ENCODE results near the gene IL27RA. TPM values are rescaled to one million over a fixed set of nuclear protein-coding genes. Genes with fewer than 3 reads are reported as not detected.

The IL27RA gene
- total RNA-seq, 1 donor from 2014 or later, result 34.6 TPM

DNA sequence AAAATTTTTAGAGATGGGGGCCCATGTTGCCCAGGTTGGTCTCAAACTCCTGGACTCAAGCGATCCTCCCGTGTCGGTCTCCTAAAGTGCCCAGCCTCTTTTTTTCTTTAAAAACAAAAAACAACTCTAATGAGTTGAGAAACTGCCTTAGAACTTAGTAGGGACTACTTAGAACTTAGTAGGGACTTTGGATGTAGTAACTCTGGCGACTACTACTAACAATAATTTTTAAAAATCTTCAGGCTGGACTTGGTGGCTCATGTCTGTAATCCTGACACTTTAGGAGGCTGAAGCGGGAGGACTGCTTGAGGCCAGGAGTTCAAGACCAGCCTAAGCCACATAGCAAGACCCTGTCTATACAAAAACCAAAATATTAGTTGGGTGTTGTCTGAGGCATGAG, 54.5 kb downstream of the IL27RA start:
- ChIA-PET POLR2A (no interaction called here), CTCF (no interaction called here)
- Mint-ChIP-seq H3K27me3 (no peaks in the 10 kb centered on the region), H3K4me1 (peaks cover 15% of the 10 kb centered on the region), H3K36me3 (ENCODE audit: low read depth) (peaks cover 15% of the 10 kb centered on the region), H3K27ac (no peak overlapping the region), H3K4me3 (no peak overlapping the region), H3K9me3 (no peaks in the 10 kb centered on the region)
- TF ChIP-seq, protein P1, sequence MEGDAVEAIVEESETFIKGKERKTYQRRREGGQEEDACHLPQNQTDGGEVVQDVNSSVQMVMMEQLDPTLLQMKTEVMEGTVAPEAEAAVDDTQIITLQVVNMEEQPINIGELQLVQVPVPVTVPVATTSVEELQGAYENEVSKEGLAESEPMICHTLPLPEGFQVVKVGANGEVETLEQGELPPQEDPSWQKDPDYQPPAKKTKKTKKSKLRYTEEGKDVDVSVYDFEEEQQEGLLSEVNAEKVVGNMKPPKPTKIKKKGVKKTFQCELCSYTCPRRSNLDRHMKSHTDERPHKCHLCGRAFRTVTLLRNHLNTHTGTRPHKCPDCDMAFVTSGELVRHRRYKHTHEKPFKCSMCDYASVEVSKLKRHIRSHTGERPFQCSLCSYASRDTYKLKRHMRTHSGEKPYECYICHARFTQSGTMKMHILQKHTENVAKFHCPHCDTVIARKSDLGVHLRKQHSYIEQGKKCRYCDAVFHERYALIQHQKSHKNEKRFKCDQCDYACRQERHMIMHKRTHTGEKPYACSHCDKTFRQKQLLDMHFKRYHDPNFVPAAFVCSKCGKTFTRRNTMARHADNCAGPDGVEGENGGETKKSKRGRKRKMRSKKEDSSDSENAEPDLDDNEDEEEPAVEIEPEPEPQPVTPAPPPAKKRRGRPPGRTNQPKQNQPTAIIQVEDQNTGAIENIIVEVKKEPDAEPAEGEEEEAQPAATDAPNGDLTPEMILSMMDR (IDR thresholded peaks at IDR 0.05), result no peak
- DNase-seq (no peak), ATAC-seq (ENCODE audit: low read depth) (no peak)
- intact Hi-C loops (cut with micrococcal nuclease), result no loop called here

DNA sequence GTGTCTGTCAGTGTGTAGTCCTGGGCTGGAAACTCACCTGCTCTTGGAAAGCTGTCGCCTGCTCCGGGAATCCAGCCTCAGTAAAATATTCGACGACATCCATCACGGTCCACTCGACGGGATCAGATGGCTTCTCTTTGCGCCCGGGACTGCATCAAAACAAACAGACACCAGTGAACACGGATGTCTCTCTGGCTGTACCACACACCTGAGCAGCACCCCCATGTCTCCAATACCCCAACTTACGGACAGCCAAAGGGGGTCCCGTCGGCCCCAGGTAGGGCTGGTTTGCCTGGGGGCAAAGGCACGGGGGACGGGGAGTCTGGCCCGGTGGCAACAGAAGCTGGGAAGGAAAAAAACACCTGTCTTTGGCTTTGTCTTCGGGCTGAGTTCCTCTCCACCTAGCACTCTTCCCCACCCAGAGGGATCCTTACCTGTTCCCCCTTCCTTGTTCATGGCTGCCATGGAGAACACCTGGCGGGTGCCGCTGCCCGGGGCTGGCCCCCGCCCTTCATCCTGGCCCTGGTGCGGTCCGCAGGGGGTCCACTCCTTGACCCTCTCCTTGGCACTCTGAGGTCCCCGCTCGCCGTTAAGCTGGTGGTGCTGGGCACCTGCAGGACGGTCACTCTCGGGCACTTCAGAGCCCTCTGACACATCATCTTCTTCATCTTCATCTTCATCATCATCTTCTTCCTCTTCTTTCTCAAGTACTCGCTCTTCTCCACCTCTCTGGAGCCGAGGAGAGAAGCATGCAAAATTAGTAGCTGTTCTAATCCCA, 57.3 kb downstream of the IL27RA start:
- POLR2A ChIA-PET, result no interaction called here
- peaks cover 17% of the 10 kb centered on the region for H3K36me3 Mint-ChIP-seq (ENCODE audit: low read depth)
- H3K4me3 Mint-ChIP-seq, result peak overlapping the region; percentile 83
- H3K27me3 Mint-ChIP-seq, result no peaks in the 10 kb centered on the region
- ATAC-seq (ENCODE audit: low read depth), result no peak
- peaks cover 18% of the 10 kb centered on the region for H3K4me1 Mint-ChIP-seq
- DNase-seq, result no peak
- CTCF ChIA-PET, result interaction anchor here (1.5 kb wide), 1 partner anchor 26 kb away, joined by 6 read pairs; no protein-coding TSS in a partner anchor
- intact Hi-C loops (cut with micrococcal nuclease), result no loop called here
- TF ChIP-seq, protein P1 (IDR thresholded peaks at IDR 0.05), result no peak
- peak overlapping the region; percentile 77 for H3K27ac Mint-ChIP-seq
- peaks cover 3% of the 10 kb centered on the region for H3K9me3 Mint-ChIP-seq

- POLR2A ChIA-PET, result no interaction called here
- TF ChIP-seq, protein P1 (IDR thresholded peaks at IDR 0.05), result no peak
- ATAC-seq (ENCODE audit: low read depth) (no peak), DNase-seq (no peak)
- intact Hi-C loops (cut with micrococcal nuclease), result no loop called here
- no peaks in the 10 kb centered on the region for H3K27me3 Mint-ChIP-seq
- H3K27ac Mint-ChIP-seq, result peak overlapping the region; percentile 77
- CTCF ChIA-PET, result interaction anchor here (1.5 kb wide), 1 partner anchor 25 kb away, joined by 6 read pairs; no protein-coding TSS in a partner anchor
- H3K36me3 Mint-ChIP-seq (ENCODE audit: low read depth), result peaks cover 17% of the 10 kb centered on the region
- H3K4me3 Mint-ChIP-seq, result peak overlapping the region; percentile 83
- peaks cover 3% of the 10 kb centered on the region for H3K9me3 Mint-ChIP-seq
- peaks cover 18% of the 10 kb centered on the region for H3K4me1 Mint-ChIP-seq
Measured at GRCh38 chr19:14089412-14089661, 57.8 kb downstream of the IL27RA start.

- TF ChIP-seq, protein P1 (IDR thresholded peaks at IDR 0.05), result no peak
- POLR2A ChIA-PET, result interaction anchor here (1.0 kb wide), 3 partner anchors 8 to 47 kb away, joined by 4 to 7 read pairs (median 5); partner anchors contain the start of genes ASF1B and PRKACA
- peak overlapping the region; percentile 77 for H3K27ac Mint-ChIP-seq
Measured at GRCh38 chr19:14089662-14090508, 58.3 kb downstream of the IL27RA start.

More at GRCh38 chr19:14089662-14090508, 58.3 kb downstream of the IL27RA start:
- H3K36me3 Mint-ChIP-seq (ENCODE audit: low read depth), result peaks cover 17% of the 10 kb centered on the region
- H3K27me3 Mint-ChIP-seq, result no peaks in the 10 kb centered on the region
- H3K9me3 Mint-ChIP-seq, result peaks cover 3% of the 10 kb centered on the region
- CTCF ChIA-PET, result interaction anchor here (1.5 kb wide), 1 partner anchor 25 kb away, joined by 6 read pairs; no protein-coding TSS in a partner anchor
- intact Hi-C loops (cut with micrococcal nuclease), result loop anchor here (1.0 to 5.0 kb wide), 3 partner anchors 9 to 935 kb away; a partner anchor contains a TSS
- H3K4me3 Mint-ChIP-seq, result peak overlapping the region; percentile 83
- ATAC-seq (ENCODE audit: low read depth) (peak; percentile 9), DNase-seq (peak; percentile 52)
- H3K4me1 Mint-ChIP-seq, result peaks cover 18% of the 10 kb centered on the region
